GM18511 (cell line): ENCODE data around the gene EPO.
"Not testable (repeated sequence)": the region's sequence is repeated elsewhere in the genome, so short reads cannot be mapped to it uniquely, and the experiment has no call there.

Experiments used
- ATAC-seq: cut with Tn5 transposase; IDR thresholded peaks from one replicate; pipeline ENCODE4 v1.9.1; 2021; ENCODE audit warnings: mild to moderate bottlenecking, moderate library complexity; ENCODE audit not compliant: unreplicated experiment

The EPO gene

GRCh38 chr7:100701089-100701488 lies 19.2 kb upstream of the EPO start:
- not testable (repeated sequence) for ATAC-seq

DNA sequence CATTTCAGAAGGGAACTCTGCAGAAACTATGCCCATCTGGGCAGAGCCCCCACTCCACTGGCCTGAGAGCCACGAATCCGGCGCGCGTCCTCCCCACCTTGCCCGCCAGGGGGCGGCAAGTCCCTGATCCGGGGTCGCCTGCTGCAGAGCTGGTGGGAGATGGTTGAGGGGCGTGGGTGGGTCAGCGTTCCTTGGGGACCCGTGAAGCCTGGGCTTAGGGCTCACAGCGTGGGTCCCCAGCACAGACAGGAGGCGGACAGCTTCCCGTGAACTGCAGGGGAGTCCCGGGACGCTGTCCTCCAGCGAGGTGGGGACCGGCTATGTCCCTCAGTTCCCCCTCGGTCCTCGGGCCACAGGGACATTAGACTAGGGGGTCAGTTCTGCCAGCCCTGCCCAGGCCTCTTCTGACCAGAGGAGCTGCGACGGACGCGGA lies 14.9 kb upstream of the EPO start:
- peak; percentile 77 for ATAC-seq

DNA sequence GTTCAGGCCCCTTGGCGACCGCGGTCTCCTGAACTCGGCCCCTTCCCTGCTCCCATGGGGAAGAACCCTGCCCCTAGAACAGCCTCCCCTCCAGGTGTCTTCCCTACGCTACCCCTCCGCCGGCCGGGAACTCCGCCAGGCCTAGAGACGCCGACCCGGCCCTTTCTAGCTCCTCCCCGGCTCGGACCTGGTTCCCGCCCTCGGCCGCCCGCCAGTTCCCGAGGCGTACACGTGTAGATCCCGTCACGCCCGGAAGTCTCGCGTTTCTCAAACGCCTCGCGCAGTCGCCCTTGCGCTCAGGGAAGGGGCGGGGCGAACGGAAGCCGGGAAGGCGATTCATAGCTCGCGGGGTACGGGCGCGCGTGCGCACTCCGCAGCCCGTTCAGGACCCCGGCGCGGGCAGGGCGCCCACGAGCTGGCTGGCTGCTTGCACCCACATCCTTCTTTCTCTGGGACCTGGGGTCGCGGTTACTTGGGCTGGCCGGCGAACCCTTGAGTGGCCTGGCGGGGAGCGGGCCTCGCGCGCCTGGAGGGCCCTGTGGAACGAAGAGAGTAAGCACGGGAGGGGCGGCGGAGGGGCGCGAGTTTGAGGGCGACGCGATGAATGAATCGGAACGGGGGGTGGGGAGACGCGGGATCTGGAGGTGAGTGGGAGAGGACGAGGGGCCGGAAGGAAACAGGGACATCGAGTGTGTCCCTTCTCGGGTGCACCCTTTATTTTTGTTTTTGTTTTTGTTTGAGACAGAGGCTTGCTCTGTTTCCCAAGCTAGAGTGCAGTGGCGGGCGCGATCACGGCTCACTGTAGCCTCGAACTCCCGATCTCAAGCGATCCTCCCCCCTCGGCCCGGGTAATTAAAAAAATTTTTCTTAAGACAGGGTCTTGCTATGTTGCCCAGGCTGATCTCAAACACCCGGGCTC lies 14.3 kb upstream of the EPO start, which contains the start of gene POP7:
Gene POP7, plus strand, starts transcription at position 369 of the 919 bp plus-strand sequence. CDS start 710 bp downstream, outside the sequence.
- peak; percentile 90 for ATAC-seq

GRCh38 chr7:100706672-100707311 lies 13.5 kb upstream of the EPO start:
- no peak for ATAC-seq

- no peak for ATAC-seq
Observed at GRCh38 chr7:100708395-100708794, 11.9 kb upstream of the EPO start.

DNA sequence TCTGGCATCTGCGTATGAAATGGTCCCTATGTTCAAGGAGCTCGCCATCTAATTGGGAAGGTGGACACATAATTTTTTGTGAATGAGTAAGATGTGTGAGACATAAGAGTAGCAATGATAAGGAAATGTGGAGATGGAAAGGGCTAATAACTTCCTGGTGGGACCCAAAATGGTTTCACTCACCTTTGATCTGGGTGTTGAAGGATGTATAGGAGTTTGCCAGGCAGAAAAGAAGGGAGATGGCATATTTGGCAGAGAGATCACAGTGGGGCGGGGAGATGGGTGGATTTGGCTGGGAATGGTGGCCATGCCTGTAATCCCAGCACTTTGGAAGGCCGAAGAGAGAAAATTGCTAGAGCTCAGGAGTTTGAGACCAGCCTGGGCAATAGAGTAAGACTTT lies 9.8 kb upstream of the EPO start:
- no peak for ATAC-seq

GRCh38 chr7:100711369-100711768 lies 8.9 kb upstream of the EPO start:
- ATAC-seq: no peak

- no peak for ATAC-seq
Observed at GRCh38 chr7:100714725-100715124, 5.5 kb upstream of the EPO start.

- ATAC-seq: not testable (repeated sequence)
Observed at GRCh38 chr7:100717073-100717472, 3.2 kb upstream of the EPO start.

DNA sequence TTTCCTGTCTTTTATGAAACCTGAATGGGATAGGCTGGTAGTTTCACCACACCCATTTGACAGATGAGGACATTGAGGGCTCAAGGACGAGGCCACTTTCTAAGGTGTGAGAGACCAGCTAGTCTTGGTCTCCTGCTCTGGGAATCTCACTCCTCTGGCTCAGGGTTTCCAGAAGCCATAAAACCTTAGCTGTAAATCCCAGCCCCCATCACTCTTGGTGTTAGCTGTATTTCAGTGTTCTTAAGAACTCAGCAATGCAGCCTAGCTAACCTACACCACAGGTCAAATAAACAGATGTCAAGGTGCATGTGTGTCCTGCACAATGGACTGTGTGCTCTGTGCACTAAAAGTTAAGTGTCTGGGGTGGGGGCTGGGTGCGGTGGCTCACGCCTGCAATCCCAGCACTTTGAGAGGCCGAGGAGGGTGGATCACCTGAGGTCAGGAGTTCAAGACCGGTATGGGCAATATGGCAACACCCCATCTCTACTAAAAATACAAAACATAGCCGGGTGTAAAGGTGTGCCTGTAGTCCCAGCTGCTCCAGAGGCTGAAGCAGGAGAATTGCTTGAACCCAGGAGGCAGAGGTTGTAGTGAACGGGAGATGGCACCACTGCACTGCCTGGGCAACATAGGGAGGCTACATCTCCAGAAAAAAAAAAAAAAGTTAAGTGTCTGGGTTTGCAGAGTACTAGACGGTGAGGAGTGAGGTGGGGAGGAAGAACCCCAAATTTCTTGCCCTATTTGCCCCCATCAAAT lies 567 bp upstream of the EPO start:
- no peak for ATAC-seq

DNA sequence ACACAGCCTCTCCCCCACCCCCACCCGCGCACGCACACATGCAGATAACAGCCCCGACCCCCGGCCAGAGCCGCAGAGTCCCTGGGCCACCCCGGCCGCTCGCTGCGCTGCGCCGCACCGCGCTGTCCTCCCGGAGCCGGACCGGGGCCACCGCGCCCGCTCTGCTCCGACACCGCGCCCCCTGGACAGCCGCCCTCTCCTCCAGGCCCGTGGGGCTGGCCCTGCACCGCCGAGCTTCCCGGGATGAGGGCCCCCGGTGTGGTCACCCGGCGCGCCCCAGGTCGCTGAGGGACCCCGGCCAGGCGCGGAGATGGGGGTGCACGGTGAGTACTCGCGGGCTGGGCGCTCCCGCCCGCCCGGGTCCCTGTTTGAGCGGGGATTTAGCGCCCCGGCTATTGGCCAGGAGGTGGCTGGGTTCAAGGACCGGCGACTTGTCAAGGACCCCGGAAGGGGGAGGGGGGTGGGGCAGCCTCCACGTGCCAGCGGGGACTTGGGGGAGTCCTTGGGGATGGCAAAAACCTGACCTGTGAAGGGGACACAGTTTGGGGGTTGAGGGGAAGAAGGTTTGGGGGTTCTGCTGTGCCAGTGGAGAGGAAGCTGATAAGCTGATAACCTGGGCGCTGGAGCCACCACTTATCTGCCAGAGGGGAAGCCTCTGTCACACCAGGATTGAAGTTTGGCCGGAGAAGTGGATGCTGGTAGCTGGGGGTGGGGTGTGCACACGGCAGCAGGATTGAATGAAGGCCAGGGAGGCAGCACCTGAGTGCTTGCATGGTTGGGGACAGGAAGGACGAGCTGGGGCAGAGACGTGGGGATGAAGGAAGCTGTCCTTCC lies 620 bp downstream of the EPO start:
- no peak for ATAC-seq

DNA sequence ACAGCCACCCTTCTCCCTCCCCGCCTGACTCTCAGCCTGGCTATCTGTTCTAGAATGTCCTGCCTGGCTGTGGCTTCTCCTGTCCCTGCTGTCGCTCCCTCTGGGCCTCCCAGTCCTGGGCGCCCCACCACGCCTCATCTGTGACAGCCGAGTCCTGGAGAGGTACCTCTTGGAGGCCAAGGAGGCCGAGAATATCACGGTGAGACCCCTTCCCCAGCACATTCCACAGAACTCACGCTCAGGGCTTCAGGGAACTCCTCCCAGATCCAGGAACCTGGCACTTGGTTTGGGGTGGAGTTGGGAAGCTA lies 1.2 kb downstream of the EPO start:
- no peak for ATAC-seq

- ATAC-seq: no peak
Observed at GRCh38 chr7:100722480-100723212, 2.4 kb downstream of the EPO start.

- ATAC-seq: no peak
Observed at GRCh38 chr7:100723732-100724275, 3.5 kb downstream of the EPO start.

- ATAC-seq: not testable (repeated sequence)
Observed at GRCh38 chr7:100724364-100724763, 4.1 kb downstream of the EPO start.

DNA sequence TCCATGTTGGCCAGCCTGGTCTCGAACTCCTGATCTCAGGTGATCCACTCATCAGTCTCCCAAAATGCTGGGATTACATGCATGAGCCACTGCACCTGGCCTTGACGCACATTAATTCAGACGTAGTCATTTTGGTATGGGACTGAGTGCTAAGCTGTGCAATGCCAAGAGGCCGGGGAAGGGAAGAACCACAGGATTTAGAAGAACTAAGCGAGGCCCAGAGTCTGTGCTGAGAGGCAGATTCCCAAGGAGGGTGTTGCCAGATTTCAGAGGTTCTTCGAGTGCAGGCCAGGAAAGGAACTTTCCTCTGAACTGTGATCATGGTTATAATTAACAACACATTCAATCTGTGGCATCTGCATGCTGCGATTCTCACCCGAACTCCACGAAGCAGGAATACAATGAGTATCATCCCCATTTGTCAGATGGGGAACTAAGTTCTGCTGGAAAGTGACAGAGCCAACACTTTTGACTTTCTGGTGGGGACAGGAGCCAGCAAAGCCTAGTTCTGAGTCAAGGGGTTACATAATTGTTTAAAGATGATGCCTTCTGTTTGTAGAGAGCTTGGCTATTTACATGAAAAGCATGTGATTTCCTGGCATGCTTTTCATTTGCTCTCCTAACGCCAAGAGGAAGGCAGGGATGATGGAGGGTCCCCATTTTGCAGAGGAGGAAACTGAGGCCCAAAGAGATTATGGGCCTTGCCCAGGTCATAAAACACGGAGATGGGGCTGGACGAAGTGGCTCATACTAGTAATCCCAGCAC lies 6.9 kb downstream of the EPO start:
- no peak for ATAC-seq

DNA sequence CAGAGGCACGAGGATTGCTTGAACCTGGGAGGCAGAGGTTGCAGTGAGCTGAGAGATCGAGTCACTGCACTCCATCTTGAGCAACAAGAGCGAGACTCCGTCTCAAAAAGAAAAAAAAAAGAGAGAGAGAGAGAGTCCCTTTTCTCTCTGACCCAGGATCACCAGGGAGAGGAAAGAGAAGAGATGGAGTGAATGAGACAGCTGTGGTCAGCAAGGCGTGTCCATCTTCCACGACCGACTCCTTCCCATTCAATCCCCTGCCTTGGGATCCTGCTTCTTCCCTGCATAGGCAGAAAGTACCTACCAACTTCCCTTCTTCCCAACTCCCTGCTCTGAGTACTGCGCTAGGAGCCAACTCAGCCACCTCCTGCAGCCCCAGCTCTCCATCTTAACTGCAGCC lies 7.9 kb downstream of the EPO start:
- ATAC-seq: no peak

- no peak for ATAC-seq
Observed at GRCh38 chr7:100730136-100730800, 10.0 kb downstream of the EPO start.
